GOT3 (cell line): ENCODE measurements around the gene WWOX.

Source experiments
- DNase-seq: peaks from one replicate; lab custom pipeline; 2025; ENCODE audit warnings: mixed read lengths; lab: John Stamatoyannopoulos, UW

WWOX gene

GRCh38 chr16:79139799-79140198 lies 1040.3 kb downstream of the WWOX start:
- DNase-seq = no peak

GRCh38 chr16:79143026-79143425 lies 1043.6 kb downstream of the WWOX start:
- DNase-seq = no peak

GRCh38 chr16:79150151-79150550 lies 1050.7 kb downstream of the WWOX start:
- DNase-seq = no peak

GRCh38 chr16:79150632-79151310 lies 1051.3 kb downstream of the WWOX start:
- no peak for DNase-seq

- DNase-seq = no peak
Observed at GRCh38 chr16:79154086-79154485, 1054.6 kb downstream of the WWOX start.

- DNase-seq = no peak
Observed at GRCh38 chr16:79155471-79155870, 1056.0 kb downstream of the WWOX start.

- no peak for DNase-seq
Observed at GRCh38 chr16:79155904-79156303, 1056.5 kb downstream of the WWOX start.

- no peak for DNase-seq
Observed at GRCh38 chr16:79156761-79157160, 1057.3 kb downstream of the WWOX start.

GRCh38 chr16:79158337-79158736 lies 1058.9 kb downstream of the WWOX start:
- no peak for DNase-seq

- no peak for DNase-seq
Observed at GRCh38 chr16:79159261-79160049, 1060.0 kb downstream of the WWOX start.

GRCh38 chr16:79162977-79163376 lies 1063.5 kb downstream of the WWOX start:
- DNase-seq = no peak

- no peak for DNase-seq
Observed at GRCh38 chr16:79163691-79164387, 1064.4 kb downstream of the WWOX start.

GRCh38 chr16:79164388-79164995 lies 1065.0 kb downstream of the WWOX start:
- no peak for DNase-seq

- DNase-seq = no peak
Observed at GRCh38 chr16:79165079-79165478, 1065.6 kb downstream of the WWOX start.

GRCh38 chr16:79165506-79165905 lies 1066.1 kb downstream of the WWOX start:
- DNase-seq = no peak

- DNase-seq = no peak
Observed at GRCh38 chr16:79167893-79168292, 1068.4 kb downstream of the WWOX start.

- DNase-seq = no peak
Observed at GRCh38 chr16:79168321-79168720, 1068.9 kb downstream of the WWOX start.

GRCh38 chr16:79169239-79169638 lies 1069.8 kb downstream of the WWOX start:
- no peak for DNase-seq

GRCh38 chr16:79170555-79171246 lies 1071.2 kb downstream of the WWOX start:
- DNase-seq = no peak

GRCh38 chr16:79171504-79171903 lies 1072.0 kb downstream of the WWOX start:
- no peak for DNase-seq

- no peak for DNase-seq
Observed at GRCh38 chr16:79171931-79172705, 1072.7 kb downstream of the WWOX start.
